Dendritic cell treated with granulocyte-macrophage colony-stimulating factor and Interleukin-4, amounts not matched to agents 40 ng/mL and 50 ng/mL, for 4 days (primary cell): Measurements from ENCODE around the gene WDR73.
"Not testable (repeated sequence)": the region's sequence is repeated elsewhere in the genome, so short reads cannot be mapped to it uniquely, and the experiment has no call there.

Experiments used
- H3K27ac Mint-ChIP-seq: one replicate; pipeline ENCODE4 v1.8.0; 2022; ENCODE audit warnings: mild to moderate bottlenecking, mixed read lengths
- H3K27me3 Mint-ChIP-seq: one replicate; pipeline ENCODE4 v1.8.0; 2022; ENCODE audit warnings: mild to moderate bottlenecking, mixed read lengths
- H3K36me3 Mint-ChIP-seq: one replicate; pipeline ENCODE4 v1.8.0; 2022; ENCODE audit warnings: low read depth, mixed read lengths
- H3K4me1 Mint-ChIP-seq: one replicate; pipeline ENCODE4 v1.8.0; 2022; ENCODE audit warnings: low read depth, mixed read lengths
- H3K4me3 Mint-ChIP-seq: one replicate; pipeline ENCODE4 v1.8.0; 2022; ENCODE audit warnings: mild to moderate bottlenecking, moderate library complexity, mixed read lengths
- H3K9me3 Mint-ChIP-seq: one replicate; pipeline ENCODE4 v1.8.0; 2022; ENCODE audit warnings: mixed read lengths
- intact Hi-C: fragments of 100-400 bp; cut with micrococcal nuclease; formaldehyde crosslinking; loops from one replicate; pipeline ENCODE4 v1.15.0; 2022

Gene WDR73

DNA sequence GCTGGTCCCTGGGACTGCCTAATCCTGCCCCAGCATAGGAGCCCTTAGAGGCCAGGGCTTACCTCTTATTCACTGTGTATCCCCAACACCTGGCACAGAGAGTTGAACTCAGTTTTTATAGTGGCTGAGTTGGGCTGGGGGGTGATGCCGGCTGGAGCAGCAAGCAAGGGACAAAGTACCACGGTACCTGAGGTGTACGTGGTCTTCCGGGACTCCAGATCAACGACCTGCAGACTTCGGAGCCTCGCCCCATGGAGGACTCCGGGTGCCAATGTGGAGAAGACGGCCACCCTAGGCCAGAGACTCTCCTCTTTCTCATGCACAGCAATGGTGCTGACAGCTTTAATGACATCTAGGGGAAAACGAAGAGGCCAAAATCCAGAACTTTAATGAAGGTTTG, 8.1 kb downstream of the WDR73 start:
- Mint-ChIP-seq H3K4me3 (no peak overlapping the region), H3K27ac (no peak overlapping the region), H3K36me3 (peaks cover 100% of the 10 kb centered on the region), H3K4me1 (peaks cover 21% of the 10 kb centered on the region), H3K9me3 (no peaks in the 10 kb centered on the region), H3K27me3 (no peaks in the 10 kb centered on the region)
- intact Hi-C loops: no loop called here

DNA sequence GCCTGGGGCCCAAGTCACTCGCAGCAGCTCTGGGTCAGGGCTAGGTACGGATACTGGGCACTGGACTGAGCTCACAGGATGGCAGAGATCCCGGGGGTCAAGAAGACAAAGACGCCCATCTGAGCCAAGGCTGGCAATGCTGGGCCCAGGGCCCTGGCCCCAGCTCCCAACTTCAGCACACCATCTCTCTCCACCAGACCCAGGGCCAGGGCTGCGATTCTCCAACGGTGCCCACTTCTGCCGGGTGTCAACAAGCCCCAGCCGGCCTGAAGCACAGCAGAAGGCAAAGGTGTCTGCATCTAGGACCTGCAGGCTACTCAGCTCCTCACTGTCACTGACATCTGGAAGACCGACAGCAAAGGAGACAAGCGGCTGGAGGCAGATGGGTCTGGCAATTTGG, 8.6 kb downstream of the WDR73 start:
- H3K27me3 Mint-ChIP-seq: no peaks in the 10 kb centered on the region
- peaks cover 21% of the 10 kb centered on the region for H3K4me1 Mint-ChIP-seq
- H3K36me3 Mint-ChIP-seq: peaks cover 99% of the 10 kb centered on the region
- H3K27ac Mint-ChIP-seq: no peak overlapping the region
- no peak overlapping the region for H3K4me3 Mint-ChIP-seq
- intact Hi-C loops: no loop called here
- no peaks in the 10 kb centered on the region for H3K9me3 Mint-ChIP-seq

- peak overlapping the region; percentile 7 for H3K27ac Mint-ChIP-seq
Measured at GRCh38 chr15:84643838-84644237, 10.2 kb downstream of the WDR73 start.

GRCh38 chr15:84642640-84643039, 11.4 kb downstream of the WDR73 start:
- H3K27me3 Mint-ChIP-seq, H3K9me3 Mint-ChIP-seq, H3K27ac Mint-ChIP-seq, intact Hi-C loops, H3K4me3 Mint-ChIP-seq, H3K4me1 Mint-ChIP-seq: not testable (repeated sequence)
- peaks cover 99% of the 10 kb centered on the region for H3K36me3 Mint-ChIP-seq

More at GRCh38 chr15:84643838-84644237, 10.2 kb downstream of the WDR73 start:
- Mint-ChIP-seq H3K27me3 (no peaks in the 10 kb centered on the region), H3K9me3 (no peaks in the 10 kb centered on the region), H3K36me3 (peaks cover 99% of the 10 kb centered on the region), H3K4me3 (no peak overlapping the region), H3K4me1 (peaks cover 15% of the 10 kb centered on the region)
- intact Hi-C loops: no loop called here

GRCh38 chr15:84641871-84642270, 12.2 kb downstream of the WDR73 start:
- peaks cover 99% of the 10 kb centered on the region for H3K36me3 Mint-ChIP-seq

GRCh38 chr15:84638103-84638502, 16.0 kb downstream of the WDR73 start:
- H3K9me3 Mint-ChIP-seq: no peaks in the 10 kb centered on the region
- intact Hi-C loops: loop anchor here (10.0 kb wide), 1 partner anchor 347 kb away; the partner anchor contains the start of gene PDE8A
- no peak overlapping the region for H3K27ac Mint-ChIP-seq
- no peak overlapping the region for H3K4me3 Mint-ChIP-seq
- H3K27me3 Mint-ChIP-seq: no peaks in the 10 kb centered on the region
- peaks cover 18% of the 10 kb centered on the region for H3K4me1 Mint-ChIP-seq
- H3K36me3 Mint-ChIP-seq: peaks cover 87% of the 10 kb centered on the region

More at GRCh38 chr15:84641871-84642270, 12.2 kb downstream of the WDR73 start:
- intact Hi-C loops, H3K27ac Mint-ChIP-seq, H3K4me1 Mint-ChIP-seq, H3K9me3 Mint-ChIP-seq, H3K27me3 Mint-ChIP-seq, H3K4me3 Mint-ChIP-seq: not testable (repeated sequence)

DNA sequence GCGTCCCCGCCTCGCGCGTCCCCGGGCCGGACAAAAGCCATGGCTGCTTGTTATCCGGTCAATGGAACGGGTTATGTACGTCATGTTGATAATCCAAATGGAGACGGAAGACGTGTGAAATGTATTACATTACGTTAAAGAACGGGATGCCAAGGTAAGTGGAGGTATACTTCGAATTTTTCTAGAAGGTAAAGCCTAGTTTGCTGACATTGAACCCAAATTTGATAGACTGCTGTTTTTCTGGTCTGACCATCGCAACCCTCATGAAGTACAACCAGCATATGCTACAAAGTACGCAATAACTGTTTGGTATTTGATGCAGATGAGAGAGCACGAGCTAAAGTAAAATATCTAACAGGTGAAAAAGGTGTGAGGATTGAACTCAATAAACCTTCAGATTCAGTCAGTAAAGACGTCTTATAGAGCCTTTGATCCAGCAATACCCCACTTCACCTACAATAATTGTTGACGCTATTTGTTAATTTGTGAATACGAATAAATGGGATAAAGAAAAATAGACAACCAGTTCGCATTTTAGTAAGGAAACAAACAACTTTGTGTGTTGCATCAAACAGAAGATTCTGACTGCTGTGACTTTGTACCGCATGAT, 19.8 kb downstream of the WDR73 start:
- no peaks in the 10 kb centered on the region for H3K27me3 Mint-ChIP-seq
- peak overlapping the region; percentile 83 for H3K27ac Mint-ChIP-seq
- H3K36me3 Mint-ChIP-seq: peaks cover 60% of the 10 kb centered on the region
- intact Hi-C loops: loop anchor here (10.0 kb wide), 1 partner anchor 350 kb away; the partner anchor contains the start of gene PDE8A
- peak overlapping the region; percentile 86 for H3K4me3 Mint-ChIP-seq
- H3K4me1 Mint-ChIP-seq: peaks cover 46% of the 10 kb centered on the region
- no peaks in the 10 kb centered on the region for H3K9me3 Mint-ChIP-seq

DNA sequence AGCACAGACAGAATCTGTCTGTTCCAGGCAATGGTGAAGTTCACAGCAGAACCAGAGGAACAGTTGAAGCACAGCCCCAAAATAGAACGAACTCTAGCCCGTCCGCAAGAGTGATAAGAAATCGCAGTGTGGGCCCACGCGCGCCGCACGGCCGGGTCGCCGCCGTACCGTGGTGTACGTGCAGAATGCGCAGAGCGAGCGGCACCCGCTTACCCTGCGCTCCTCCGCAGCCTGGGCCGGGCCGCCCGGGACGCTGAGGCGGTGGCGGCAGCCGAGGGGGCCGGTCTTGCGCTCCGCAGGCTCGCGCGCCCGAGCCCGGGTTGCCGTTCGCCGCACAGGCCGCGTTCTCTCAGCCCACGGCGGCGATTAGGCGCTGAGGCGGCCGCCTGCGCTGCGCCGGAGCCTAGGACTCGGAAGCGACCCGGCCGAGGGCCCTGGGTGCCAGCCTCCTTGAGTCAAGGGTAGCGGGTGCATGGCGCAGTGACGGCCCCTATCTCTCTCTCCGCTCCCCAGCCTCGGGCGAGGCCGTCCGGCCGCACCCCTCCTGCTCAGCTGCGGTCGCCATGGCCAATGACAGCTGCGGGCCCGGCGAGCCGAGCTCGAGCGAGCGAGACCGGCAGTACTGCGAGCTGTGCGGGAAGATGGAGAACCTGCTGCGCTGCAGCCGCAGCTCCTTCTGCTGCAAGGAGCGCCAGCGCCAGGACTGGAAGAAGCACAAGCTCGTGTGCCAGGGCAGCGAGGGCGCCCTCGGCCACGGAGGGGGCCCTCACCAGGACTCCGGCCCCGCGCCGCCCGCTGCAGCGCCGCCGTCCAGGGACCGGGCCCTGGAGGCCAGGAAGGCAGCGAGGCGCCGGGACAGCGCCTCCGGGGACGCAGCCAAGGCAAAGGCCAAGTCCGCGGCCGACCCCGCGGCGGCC, 20.5 kb downstream of the WDR73 start:
- peak overlapping the region; percentile 83 for H3K27ac Mint-ChIP-seq
- no peaks in the 10 kb centered on the region for H3K27me3 Mint-ChIP-seq
- peaks cover 46% of the 10 kb centered on the region for H3K4me1 Mint-ChIP-seq
- H3K4me3 Mint-ChIP-seq: peak overlapping the region; percentile 86
- no peaks in the 10 kb centered on the region for H3K9me3 Mint-ChIP-seq
- intact Hi-C loops: loop anchor here (10.0 kb wide), 1 partner anchor 351 kb away; the partner anchor contains the start of gene PDE8A
- peaks cover 52% of the 10 kb centered on the region for H3K36me3 Mint-ChIP-seq

DNA sequence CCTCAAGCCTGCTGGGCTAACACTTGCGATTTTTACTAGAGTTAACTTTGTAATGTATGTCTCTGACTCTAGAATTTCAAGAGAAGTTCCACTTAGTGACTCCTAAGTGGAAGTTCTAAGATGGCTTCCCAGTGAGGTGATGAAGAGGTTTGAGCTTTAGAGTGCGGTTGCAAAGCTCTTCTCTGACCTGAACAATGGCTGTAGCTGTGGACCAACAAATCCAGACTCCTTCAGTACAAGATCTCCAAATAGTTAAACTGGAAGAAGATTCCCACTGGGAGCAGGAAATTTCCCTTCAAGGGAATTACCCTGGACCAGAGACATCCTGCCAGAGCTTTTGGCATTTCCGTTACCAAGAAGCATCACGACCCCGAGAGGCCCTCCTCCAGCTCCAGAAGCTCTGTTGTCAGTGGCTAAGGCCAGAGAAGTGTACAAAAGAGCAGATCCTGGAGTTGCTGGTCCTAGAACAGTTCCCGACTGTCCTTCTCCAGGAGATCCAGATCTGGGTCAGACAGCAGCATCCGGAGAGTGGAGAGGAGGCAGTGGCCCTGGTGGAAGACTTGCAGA, 22.3 kb downstream of the WDR73 start:
- Mint-ChIP-seq H3K27ac (peak overlapping the region; percentile 94), H3K27me3 (no peaks in the 10 kb centered on the region), H3K4me3 (peak overlapping the region; percentile 86), H3K36me3 (peaks cover 34% of the 10 kb centered on the region), H3K4me1 (peaks cover 46% of the 10 kb centered on the region), H3K9me3 (no peaks in the 10 kb centered on the region)
- intact Hi-C loops: loop anchor here (1.0 to 10.0 kb wide), 3 partner anchors 23 to 353 kb away; partner anchors contain the start of genes PDE8A and WDR73

DNA sequence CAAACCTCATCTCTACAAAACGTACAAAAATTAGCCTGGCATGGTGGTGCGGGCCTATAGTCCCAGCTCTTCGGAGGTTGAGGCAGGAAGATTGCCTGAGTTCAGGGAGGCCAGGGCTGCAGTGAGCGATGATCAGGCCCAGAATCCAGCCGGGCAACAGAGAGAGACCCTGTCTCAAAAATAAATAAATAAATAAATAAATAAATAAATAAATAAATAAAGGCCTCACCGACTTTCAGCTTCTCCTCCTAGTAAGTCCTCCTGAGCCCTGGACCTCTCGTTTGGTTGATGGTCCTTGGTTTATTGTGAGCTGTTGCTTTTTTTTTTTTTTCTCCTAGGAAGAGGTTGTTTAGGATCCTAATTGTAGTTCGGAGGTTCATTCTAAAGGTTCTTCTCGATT, 25.1 kb downstream of the WDR73 start:
- Mint-ChIP-seq H3K4me3 (no peak overlapping the region), H3K27ac (no peak overlapping the region), H3K9me3 (no peaks in the 10 kb centered on the region), H3K27me3 (no peaks in the 10 kb centered on the region), H3K36me3 (peaks cover 23% of the 10 kb centered on the region), H3K4me1 (peaks cover 38% of the 10 kb centered on the region)
- intact Hi-C loops: no loop called here

DNA sequence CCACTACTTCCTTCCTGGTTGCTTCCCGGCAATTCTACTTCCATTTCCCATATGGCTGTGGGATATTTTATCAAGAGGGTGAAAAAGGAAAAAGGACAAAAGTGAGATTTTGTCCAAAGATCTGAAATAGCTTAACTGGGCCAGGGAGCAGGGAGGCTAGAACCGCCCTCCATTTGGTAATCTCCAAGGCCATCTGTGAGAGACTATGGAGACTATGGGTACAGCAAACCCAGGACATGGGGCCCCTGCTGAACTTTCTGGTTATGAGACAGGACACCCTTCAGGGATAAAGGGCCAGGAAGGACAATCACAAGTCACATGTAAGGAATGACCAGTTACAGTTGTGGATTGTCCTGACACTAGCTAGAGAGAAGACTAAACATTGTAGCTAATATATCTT, 29.0 kb downstream of the WDR73 start:
- no peaks in the 10 kb centered on the region for H3K27me3 Mint-ChIP-seq
- H3K4me3 Mint-ChIP-seq: no peak overlapping the region
- peaks cover 41% of the 10 kb centered on the region for H3K36me3 Mint-ChIP-seq
- peaks cover 26% of the 10 kb centered on the region for H3K9me3 Mint-ChIP-seq
- intact Hi-C loops: no loop called here
- H3K4me1 Mint-ChIP-seq: peaks cover 15% of the 10 kb centered on the region
- no peak overlapping the region for H3K27ac Mint-ChIP-seq

DNA sequence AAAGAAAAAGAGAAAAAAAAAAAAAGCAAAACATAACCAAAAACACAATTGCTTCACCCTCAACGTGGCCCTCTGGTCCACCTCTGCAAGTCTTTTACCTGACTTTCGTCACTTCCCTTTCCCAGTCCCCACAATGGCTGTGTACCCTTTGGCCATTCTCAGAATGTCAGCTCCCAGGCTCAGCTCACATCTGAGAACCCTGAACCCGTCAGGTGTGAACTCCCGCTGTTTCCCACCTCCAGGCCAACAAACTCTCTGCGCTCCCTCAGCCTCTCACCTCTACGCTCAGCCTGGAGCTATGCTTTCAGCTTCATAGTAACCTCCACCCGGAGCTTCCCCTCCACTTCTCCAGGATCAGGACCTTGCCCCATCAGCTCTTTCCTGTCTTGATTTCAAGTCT, 29.7 kb downstream of the WDR73 start:
- Mint-ChIP-seq H3K27ac (no peak overlapping the region), H3K9me3 (peaks cover 27% of the 10 kb centered on the region), H3K27me3 (no peaks in the 10 kb centered on the region), H3K4me3 (no peak overlapping the region), H3K36me3 (peaks cover 41% of the 10 kb centered on the region), H3K4me1 (peaks cover 7% of the 10 kb centered on the region)
- intact Hi-C loops: no loop called here

DNA sequence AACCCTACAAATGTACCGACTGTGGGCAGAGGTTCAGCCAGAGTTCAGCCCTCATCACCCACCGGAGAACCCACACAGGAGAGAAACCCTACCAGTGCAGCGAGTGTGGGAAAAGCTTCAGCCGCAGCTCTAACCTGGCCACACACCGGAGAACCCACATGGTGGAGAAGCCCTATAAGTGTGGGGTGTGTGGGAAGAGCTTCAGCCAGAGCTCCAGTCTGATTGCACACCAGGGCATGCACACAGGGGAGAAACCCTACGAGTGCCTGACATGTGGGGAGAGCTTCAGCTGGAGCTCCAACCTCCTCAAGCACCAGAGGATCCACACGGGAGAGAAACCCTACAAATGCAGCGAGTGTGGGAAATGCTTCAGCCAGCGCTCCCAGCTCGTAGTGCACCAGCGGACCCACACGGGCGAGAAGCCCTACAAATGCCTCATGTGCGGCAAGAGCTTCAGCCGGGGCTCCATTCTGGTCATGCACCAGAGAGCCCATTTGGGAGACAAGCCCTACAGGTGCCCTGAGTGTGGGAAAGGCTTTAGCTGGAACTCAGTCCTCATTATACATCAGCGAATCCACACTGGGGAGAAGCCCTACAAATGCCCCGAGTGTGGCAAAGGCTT, 32.6 kb downstream of the WDR73 start:
- H3K4me3 Mint-ChIP-seq: no peak overlapping the region
- intact Hi-C loops: no loop called here
- H3K27ac Mint-ChIP-seq: no peak overlapping the region
- peaks cover 14% of the 10 kb centered on the region for H3K4me1 Mint-ChIP-seq
- H3K27me3 Mint-ChIP-seq: no peaks in the 10 kb centered on the region
- H3K36me3 Mint-ChIP-seq: peaks cover 41% of the 10 kb centered on the region
- peaks cover 27% of the 10 kb centered on the region for H3K9me3 Mint-ChIP-seq
